MCF 10A (cell line): ENCODE data around the gene SPATA3. TPM values are rescaled to one million over a fixed set of nuclear protein-coding genes. Genes with fewer than 3 reads are reported as not detected.

Source experiments
- BruUV-seq: library from RNA; stranded (reverse); fragments of 400-500 nt; replicated peaks from 2 replicates; lab custom pipeline; 2021; lab: Mats Ljungman, UMichigan
- CTCF ChIA-PET: fragments of 300-600 bp; sonication (Branson Sonifier 250); formaldehyde crosslinking; extraction: SDS; loops from one replicate; lab custom pipeline; 2021; ENCODE audit warnings: antibody characterized with exemption, inconsistent platforms; lab: Yijun Ruan, JAX
- POLR2A ChIA-PET: fragments of 300-600, 350-650 bp; sonication (Branson Sonifier 250); formaldehyde crosslinking; extraction: SDS; loops from one replicate; lab custom pipeline; 2020; ENCODE audit warnings: antibody characterized with exemption, inconsistent platforms; lab: Yijun Ruan, JAX
- DNase-seq: peaks from one replicate; pipeline ENCODE4 v3.0.0-alpha.2; 2018; ENCODE audit not compliant: unreplicated experiment
- H3K27ac Mint-ChIP-seq: one replicate; pipeline ENCODE4 v1.8.0; 2022; ENCODE audit warnings: mild to moderate bottlenecking, low read depth, mixed read lengths; ENCODE audit not compliant: unreplicated experiment
- H3K27me3 Mint-ChIP-seq: one replicate; pipeline ENCODE4 v1.8.0; 2022; ENCODE audit warnings: mixed read lengths; ENCODE audit not compliant: insufficient read depth, unreplicated experiment
- H3K36me3 Mint-ChIP-seq: one replicate; pipeline ENCODE4 v1.8.0; 2022; ENCODE audit warnings: mild to moderate bottlenecking, moderate library complexity, mixed read lengths; ENCODE audit not compliant: insufficient read depth, unreplicated experiment
- H3K4me1 Mint-ChIP-seq: one replicate; pipeline ENCODE4 v1.8.0; 2022; ENCODE audit warnings: mixed read lengths; ENCODE audit not compliant: insufficient read depth, unreplicated experiment
- H3K4me3 Mint-ChIP-seq: one replicate; pipeline ENCODE4 v1.8.0; 2022; ENCODE audit warnings: mild to moderate bottlenecking, moderate library complexity, mixed read lengths; ENCODE audit not compliant: unreplicated experiment
- H3K9me3 Mint-ChIP-seq: one replicate; pipeline ENCODE4 v1.8.0; 2022; ENCODE audit warnings: mixed read lengths; ENCODE audit not compliant: unreplicated experiment
- CTCF ChIP-seq: fragments of 200-600 bp; IDR thresholded peaks from one replicate; pipeline ENCODE4 v1.8.0; 2022; ENCODE audit warnings: antibody characterized with exemption, mild to moderate bottlenecking; ENCODE audit not compliant: unreplicated experiment
- intact Hi-C: fragments of 100-400 bp; cut with micrococcal nuclease; formaldehyde crosslinking; loops from 2 replicates; pipeline ENCODE4 v1.14.1; 2022
- total RNA-seq: library from RNA; stranded (reverse); gene quantifications from 2 replicates; pipeline ENCODE4 v1.2.3, GENCODE V29; 2022

SPATA3 gene
- total RNA-seq, 1 experiment from 2014 or later: not detected

DNA sequence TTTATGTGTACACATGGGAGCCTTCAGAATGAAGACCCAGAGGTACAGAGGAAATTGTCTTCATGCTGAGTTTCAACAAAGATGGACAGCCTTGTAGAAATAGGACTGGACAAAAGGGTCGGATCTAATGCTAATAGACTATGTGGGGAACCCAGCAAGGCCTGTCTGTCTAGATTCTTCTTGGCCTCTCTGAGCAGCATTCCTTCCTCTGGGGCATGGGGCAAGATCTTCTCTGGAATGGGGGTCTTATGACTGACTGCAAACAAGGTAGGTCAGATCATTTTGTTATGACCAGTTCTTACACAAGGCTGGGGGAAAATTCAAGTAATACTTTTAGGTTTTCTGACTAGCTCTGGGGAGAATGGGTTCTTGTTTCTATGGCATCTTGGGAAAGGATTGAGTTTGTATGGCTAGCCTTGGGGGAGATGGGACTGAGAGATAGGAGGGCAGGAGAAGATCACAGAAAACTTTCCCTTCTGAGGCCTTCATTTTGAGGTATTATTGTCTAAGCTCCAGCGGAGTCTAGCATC, 14.3 kb downstream of the SPATA3 start:
- CTCF ChIA-PET: interaction anchor here (0.6 to 1.1 kb wide), 2 partner anchors 153 to 186 kb away, joined by 3 to 4 read pairs; no protein-coding TSS in a partner anchor
- H3K27ac Mint-ChIP-seq: no peak overlapping the region
- no peak for TF ChIP-seq CTCF
- peaks cover 6% of the 10 kb centered on the region for H3K9me3 Mint-ChIP-seq
- POLR2A ChIA-PET: no interaction called here
- intact Hi-C loops: no loop called here
- DNase-seq: no peak
- no peak overlapping the region for H3K4me3 Mint-ChIP-seq
- no peaks in the 10 kb centered on the region for H3K36me3 Mint-ChIP-seq
- no TSS peak for BruUV-seq
- H3K4me1 Mint-ChIP-seq: peaks cover 5% of the 10 kb centered on the region
- H3K27me3 Mint-ChIP-seq: peaks cover 57% of the 10 kb centered on the region

GRCh38 chr2:231011526-231011925, 15.6 kb downstream of the SPATA3 start:
- H3K4me1 Mint-ChIP-seq: peaks cover 6% of the 10 kb centered on the region
- no peak overlapping the region for H3K4me3 Mint-ChIP-seq
- CTCF ChIA-PET: interaction anchor here (0.6 to 1.1 kb wide), 2 partner anchors 17 to 187 kb away, joined by 3 to 4 read pairs; no protein-coding TSS in a partner anchor
- intact Hi-C loops: no loop called here
- no peaks in the 10 kb centered on the region for H3K9me3 Mint-ChIP-seq
- DNase-seq: no peak
- H3K27me3 Mint-ChIP-seq: peaks cover 57% of the 10 kb centered on the region
- no peak for TF ChIP-seq CTCF
- no TSS peak for BruUV-seq
- no peaks in the 10 kb centered on the region for H3K36me3 Mint-ChIP-seq
- POLR2A ChIA-PET: no interaction called here
- no peak overlapping the region for H3K27ac Mint-ChIP-seq

GRCh38 chr2:231012463-231012862, 16.5 kb downstream of the SPATA3 start:
- peaks cover 53% of the 10 kb centered on the region for H3K27me3 Mint-ChIP-seq
- no peak overlapping the region for H3K4me3 Mint-ChIP-seq
- TF ChIP-seq CTCF: no peak
- POLR2A ChIA-PET: no interaction called here
- H3K4me1 Mint-ChIP-seq: peaks cover 14% of the 10 kb centered on the region
- no TSS peak for BruUV-seq
- no peak for DNase-seq
- intact Hi-C loops: no loop called here
- H3K27ac Mint-ChIP-seq: no peak overlapping the region
- CTCF ChIA-PET: interaction anchor here (0.6 kb wide), 1 partner anchor 16 kb away, joined by 3 read pairs; no protein-coding TSS in a partner anchor
- H3K9me3 Mint-ChIP-seq: no peaks in the 10 kb centered on the region
- H3K36me3 Mint-ChIP-seq: no peaks in the 10 kb centered on the region

- H3K36me3 Mint-ChIP-seq: no peaks in the 10 kb centered on the region
- H3K27ac Mint-ChIP-seq: no peak overlapping the region
- TF ChIP-seq CTCF: no peak
- ChIA-PET POLR2A (interaction anchor here (0.9 kb wide), 1 partner anchor 13 kb away, joined by 3 read pairs; no protein-coding TSS in a partner anchor), CTCF (no interaction called here)
- intact Hi-C loops: no loop called here
- no peak for DNase-seq
- peaks cover 42% of the 10 kb centered on the region for H3K27me3 Mint-ChIP-seq
- peaks cover 14% of the 10 kb centered on the region for H3K4me1 Mint-ChIP-seq
- H3K9me3 Mint-ChIP-seq: no peaks in the 10 kb centered on the region
- H3K4me3 Mint-ChIP-seq: no peak overlapping the region
- no TSS peak for BruUV-seq
Measured at GRCh38 chr2:231013820-231014219, 17.9 kb downstream of the SPATA3 start.
